COLO668 (cell line): ENCODE measurements around the gene BCDIN3D.
"Not testable (repeated sequence)": the region's sequence is repeated elsewhere in the genome, so short reads cannot be mapped to it uniquely, and the experiment has no call there.

ENCODE experiments used
- DNase-seq: peaks from one replicate; lab custom pipeline; 2025; ENCODE audit not compliant: unreplicated experiment; lab: John Stamatoyannopoulos, UW

The BCDIN3D gene, protein sequence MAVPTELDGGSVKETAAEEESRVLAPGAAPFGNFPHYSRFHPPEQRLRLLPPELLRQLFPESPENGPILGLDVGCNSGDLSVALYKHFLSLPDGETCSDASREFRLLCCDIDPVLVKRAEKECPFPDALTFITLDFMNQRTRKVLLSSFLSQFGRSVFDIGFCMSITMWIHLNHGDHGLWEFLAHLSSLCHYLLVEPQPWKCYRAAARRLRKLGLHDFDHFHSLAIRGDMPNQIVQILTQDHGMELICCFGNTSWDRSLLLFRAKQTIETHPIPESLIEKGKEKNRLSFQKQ

DNA sequence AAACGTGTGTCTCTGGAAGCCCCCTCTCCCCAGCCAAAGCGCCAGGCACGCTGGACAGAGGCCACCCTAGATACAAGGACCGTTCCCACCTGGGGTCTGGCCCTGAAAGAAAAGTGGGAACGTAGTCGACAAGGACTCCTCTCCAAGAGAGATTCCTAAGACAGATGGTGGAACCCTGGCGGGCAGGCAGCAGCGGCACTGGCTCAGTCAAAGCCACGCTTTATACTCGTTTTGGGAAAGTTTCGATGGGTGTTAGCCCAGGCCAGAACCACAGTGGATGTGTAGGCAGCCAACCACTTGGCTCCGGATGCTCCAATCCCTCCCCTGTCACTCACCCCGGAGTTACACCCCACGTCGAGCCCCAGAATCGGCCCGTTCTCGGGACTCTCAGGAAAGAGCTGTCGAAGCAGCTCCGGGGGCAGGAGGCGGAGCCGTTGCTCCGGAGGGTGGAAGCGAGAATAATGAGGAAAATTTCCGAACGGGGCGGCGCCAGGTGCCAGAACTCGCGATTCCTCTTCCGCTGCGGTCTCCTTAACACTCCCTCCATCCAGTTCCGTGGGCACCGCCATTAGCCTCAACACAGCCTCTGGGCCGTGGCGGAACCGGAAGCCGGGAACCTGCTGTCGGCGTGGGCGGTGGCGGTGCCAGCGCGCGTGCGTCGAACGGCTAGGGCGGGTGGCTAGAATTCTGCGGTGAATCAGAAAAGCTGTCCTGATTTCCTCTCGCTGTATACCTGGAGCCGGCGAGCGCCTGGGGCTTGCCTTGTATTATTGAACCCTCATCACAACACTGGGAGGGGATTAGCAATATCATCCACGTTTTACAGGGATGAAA is at the start of gene BCDIN3D:
Gene BCDIN3D, minus strand, starts transcription at position 588 of the 834 bp plus-strand sequence. Its CDS starts 19 bp downstream, at position 569.
- DNase-seq, result peak; percentile 88

DNA sequence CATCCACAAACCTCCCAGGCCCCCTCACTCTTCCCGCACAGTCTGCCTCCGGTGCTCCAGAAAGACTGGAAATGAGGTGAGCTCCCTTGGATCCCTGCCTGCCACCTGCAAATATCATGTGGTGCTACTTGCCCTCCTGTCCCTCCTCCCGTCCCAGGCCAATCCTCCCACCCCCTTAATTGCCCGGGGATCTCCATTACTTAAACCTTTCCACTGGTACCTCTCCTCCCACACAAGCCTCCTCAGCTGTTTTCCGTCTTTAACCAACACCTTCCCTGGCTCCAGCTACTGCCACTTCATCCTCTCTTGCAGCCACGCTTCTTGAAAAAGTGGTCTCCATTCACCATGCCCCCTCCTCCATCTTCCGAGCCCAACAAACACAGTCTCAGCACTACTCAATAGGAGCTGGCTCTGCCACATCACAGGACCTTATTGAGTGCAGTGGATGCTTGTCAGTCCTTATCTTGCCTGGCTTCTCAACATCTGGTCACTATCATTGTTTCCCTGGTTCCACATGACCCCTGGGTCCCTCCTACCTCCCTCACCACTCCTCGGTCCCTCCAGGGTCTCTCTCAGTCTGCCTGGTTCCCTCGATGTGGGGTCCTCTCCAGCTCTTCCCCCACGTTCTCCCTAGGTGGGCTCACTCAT is 49.3 kb upstream of the BCDIN3D start:
- DNase-seq, result no peak

DNA sequence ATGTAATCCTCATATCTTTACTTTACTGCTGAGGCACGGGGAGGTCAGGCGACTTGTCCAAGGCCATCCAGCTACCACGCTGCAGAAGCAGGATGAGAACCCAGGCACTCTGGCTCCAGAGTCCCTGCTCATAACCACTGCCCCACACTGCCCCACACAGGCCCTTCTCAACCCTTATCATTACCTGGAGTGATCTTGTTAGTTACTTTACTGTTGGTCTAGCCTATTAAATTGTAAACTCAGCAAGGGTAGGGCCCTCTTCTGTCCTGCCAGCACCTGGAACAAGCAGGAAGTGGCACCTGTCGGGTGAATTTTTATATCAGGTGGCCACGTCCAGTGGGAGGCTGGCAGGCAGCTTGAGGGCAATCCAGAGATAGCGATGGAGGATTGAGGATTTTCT is 48.6 kb upstream of the BCDIN3D start:
- DNase-seq, result no peak

DNA sequence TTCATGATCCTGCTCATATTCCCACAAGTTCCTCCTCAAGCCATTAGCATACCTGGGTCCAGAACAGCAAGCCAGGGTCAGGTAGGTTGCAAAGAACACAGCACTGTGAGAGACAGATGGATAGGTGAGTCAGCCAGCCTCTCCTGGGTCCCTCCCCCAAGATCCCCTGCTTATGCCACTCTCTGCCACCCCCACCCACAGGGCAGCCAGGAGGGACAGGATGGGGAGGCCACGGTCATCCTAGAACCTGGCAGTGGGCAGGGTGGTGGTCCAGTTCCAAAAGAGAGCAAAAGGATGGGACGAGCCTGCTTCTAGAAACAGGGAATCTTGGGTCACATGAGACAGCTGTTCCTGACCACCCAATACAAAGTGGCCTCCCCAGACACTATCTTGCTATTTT is 48.1 kb upstream of the BCDIN3D start:
- DNase-seq, result no peak

DNA sequence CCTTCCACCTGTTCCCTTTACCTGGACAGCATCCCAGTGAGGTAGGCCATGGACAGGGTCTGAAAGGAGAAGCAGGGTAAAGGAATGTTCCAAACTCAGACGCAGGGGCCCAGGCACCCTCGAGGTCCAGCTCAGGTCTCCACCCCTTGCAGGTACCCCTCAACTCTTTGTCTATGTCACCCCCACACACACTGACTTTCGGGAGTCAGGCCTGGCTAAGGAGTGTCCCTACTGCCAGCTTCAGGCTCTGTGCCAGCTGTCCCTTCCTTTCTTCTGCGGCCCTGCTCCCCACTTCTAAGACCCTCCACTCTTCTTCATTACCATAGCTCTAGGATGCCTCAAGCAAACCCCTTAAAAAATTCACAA is 47.2 kb upstream of the BCDIN3D start:
- DNase-seq, result no peak

DNA sequence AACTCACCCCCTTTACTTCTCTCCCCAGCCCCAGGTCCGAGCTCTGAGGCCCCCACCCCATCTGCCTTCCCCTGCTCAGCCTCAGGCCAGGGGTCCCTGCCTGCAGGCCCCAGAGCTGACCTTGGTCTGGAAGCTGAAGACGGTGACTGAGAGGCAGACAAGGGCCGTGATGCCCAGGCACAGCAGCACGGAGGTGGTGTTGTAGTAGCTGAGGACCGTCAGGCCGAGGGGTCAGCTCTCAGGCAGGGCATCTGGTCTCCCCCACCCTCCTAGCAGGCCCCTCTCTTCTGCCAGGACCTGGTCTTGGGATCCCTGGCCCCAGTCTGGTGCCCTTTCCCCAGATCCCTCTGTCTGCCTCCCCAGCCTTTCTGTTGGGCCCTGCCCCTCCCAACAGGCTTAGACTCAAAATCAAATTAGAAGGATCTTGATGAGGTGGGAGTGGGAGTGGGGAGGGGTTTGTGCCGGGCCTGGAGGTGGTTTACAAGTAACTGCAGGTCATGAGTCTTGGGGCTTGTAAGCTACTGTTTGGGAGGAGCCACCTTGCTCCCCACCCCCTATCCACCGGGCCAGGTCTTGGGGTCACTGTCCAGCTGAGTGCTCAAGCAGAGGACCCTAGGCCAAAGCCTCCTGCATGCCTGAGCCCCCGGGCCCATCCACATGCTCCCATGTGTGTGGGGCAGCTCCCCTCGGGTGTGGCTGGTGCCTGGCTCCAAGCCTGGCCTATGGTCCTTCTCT is 46.6 kb upstream of the BCDIN3D start:
- DNase-seq, result no peak

DNA sequence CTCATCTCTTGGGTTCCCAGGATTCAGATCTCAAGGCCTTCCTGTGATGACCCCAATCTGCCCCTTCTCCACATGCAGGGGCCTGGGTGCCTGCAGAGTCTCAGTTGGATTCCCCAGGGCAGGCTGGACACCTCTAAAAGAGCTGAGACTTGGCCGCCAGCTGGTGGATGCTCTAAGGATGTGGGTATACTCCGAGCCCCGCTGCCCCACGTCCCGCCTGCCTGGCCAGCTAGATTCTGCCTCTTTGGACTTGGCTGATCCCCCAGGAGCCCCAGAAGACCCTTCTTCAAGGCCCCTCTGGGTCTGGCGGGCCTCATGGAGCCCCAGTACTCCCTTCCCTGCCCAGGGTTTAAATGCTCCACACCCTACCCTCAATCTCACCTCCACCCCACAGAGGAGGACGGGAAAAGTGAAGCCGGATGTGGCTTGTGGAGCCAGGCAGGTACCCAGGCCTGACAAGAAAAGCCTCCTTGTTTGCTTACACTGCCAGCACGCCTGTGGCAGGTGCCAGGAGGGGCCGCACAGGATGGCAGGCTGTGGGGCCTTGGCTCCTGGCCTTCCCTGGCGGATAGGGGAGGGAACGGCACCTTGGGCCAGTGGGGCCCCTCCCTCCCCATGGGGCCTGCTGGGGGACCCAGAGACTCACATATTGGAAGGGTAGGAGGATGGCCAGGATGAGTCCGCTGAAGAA is 45.7 kb upstream of the BCDIN3D start:
- peak; percentile 66 for DNase-seq

DNA sequence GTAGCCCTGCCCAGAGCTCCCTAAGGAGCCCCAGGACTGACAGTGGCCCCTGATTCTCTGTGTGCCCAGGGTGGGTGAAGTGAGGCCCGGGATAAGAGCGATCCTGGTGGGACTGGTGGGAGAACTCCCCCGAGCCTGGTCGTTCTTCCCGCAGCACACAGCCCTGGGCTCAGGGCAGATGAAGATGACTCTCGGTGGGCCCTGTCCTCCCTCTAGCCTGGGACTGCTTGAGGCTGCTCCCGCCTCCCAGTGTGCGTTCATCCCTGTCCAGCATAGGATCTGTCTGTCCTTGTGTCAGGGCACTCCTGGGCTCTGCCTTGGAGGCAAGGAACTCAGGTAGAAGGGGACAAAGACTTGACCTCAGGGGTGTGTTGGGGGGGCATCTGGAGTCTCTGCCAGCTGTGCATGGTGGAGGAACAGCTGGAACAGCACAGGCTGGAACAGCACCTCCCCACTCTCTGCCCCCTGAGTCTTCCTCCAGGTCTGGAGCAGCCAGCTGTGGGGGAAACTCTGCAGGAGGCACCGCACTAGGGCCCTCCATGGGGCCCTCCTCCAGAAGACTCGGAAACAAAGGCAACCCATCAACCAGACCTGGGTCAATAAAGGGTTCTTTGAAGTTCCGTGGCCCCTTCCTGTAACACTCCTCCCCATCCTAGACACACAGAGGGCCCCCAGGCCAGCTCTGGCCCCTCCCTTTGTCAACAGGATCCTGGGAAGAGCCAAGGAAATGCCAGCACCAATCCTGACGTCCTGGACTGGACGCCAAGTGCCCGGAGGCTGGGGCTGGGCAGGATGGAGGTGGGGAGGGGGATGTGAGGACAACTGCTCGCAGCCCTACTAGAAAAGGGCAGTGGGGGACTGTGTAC is 44.9 kb upstream of the BCDIN3D start:
- no peak for DNase-seq

DNA sequence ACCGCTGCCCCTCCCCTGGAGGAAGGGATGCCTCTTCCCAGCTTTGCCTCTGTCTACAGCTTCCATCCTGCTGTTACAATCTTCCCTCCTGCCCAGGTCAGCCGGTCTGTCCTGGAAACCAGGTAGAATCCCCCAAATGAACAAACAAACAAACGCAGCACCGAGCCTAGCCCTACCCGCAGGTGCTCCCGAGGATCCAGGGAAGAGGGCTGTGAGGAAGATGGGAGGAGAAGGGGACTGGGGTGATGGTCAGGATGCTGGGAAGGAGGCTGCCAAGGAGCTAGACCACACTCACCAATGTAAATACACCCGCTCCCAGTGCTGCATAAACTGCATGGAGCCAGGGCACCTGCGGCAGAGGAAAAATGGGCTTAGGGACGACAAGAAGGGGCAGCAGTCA is 44.2 kb upstream of the BCDIN3D start:
- DNase-seq, result no peak

DNA sequence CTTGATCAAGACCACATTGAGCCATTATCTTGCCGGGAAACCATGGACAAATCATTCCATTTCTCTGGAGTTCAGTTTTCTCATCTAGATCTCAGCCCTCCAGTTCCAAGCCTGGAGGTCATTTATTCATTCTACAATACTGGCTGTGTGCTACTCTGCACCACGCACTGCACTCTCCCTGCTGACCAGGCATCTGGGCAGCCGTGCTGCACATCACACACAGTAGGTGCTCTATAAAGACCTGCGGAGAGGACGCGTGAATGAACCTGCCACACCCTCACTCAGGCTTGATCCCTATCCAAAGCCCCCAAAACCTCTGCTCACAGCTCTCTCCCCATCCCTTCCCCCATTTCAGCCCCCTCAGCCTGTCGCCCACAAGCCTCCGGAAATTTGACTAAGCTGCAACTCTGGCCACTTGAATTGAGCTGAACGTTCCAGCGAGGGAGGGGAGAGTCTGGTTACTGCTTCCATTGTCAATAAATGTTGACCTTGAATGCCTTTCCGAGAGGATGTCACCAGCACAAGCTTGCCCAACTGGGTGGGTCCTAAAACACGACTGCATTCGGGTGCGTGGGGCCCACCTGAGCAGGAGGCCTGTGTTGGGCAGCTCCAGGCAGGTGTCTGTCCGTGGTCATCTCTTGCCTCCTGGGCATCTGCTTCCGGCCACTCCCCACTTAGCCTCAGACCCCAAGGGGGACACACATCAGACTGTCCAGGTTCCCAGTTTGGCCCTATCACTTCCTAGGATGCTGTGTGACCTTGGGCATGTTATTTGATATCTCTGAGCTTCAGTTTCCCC is 43.0 kb upstream of the BCDIN3D start:
- no peak for DNase-seq

DNA sequence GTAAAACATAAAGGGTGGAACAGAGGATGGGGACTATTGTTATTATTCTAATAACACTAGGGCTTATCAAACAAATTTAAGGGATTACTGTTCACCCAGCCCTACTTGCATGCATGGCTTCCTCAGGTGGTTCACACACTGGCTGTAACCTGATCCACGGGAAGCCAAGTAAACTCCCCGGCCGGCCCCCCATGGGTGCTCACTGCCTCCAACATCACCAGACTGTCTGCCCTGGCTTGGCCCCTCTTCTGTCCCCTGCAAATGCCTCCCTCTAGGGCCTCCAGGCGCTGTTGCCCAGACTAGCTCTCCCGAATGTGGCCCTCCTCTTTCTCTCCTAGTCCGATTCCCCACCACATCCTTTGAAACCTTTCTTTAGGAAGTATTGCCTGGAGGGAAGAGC is 42.2 kb upstream of the BCDIN3D start:
- peak; percentile 28 for DNase-seq

DNA sequence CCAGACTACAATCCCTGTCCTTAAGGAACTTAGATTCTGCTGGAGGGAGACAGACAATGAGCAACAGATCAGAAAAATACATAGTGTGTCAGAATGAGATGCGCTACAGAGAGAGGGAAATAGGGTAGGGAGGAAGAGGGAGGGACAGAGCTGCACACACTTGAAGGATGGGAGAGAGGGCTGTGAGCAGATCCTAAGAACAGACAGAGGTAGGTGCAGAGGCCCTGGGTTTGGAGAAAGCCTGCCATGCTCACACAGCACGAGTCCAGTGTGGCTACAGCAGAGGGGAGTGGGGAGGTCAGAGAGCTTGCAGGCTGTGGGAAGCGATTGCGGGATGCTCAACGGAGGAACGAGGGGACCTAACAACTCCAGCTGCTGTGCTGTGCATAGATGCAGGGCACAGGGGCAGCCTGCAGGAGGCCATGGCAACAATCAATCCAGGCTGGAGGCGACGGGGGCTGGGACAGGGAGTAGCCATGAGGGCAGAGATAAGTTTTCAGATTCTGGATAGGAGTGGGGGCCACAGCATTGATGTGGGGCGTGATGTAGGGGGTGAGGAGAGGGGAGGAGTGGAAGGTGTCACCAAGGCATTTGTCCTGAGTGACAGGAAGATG is 40.1 kb upstream of the BCDIN3D start:
- no peak for DNase-seq

DNA sequence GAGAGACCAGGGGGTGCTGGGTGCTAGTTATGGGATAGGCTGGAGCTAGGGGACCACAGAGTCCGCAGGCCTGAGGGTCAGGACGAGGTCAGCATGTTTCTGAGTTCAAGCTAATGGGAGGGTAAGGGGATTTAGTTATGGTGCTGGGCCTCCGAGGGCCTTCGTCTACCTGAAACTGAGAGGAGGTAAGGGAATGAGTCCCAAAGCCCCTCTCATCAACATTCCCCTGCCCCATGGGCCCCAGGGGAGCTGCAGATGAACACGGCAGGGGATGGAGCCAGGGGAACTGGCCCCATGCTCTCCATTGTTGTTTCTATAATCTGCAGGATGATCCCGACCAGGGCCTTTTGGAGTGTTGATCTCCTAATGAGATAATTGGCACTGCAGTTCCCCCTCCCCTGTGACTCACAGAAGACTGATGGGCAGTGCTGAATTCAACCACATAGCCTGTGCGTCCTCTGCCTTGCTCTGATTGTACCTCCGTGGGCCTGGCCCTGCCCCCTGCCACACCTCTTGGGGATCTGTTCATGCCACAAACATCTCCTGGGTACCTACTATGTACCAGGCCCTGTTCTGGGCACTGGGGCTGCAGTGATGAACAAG is 39.4 kb upstream of the BCDIN3D start:
- DNase-seq, result no peak

DNA sequence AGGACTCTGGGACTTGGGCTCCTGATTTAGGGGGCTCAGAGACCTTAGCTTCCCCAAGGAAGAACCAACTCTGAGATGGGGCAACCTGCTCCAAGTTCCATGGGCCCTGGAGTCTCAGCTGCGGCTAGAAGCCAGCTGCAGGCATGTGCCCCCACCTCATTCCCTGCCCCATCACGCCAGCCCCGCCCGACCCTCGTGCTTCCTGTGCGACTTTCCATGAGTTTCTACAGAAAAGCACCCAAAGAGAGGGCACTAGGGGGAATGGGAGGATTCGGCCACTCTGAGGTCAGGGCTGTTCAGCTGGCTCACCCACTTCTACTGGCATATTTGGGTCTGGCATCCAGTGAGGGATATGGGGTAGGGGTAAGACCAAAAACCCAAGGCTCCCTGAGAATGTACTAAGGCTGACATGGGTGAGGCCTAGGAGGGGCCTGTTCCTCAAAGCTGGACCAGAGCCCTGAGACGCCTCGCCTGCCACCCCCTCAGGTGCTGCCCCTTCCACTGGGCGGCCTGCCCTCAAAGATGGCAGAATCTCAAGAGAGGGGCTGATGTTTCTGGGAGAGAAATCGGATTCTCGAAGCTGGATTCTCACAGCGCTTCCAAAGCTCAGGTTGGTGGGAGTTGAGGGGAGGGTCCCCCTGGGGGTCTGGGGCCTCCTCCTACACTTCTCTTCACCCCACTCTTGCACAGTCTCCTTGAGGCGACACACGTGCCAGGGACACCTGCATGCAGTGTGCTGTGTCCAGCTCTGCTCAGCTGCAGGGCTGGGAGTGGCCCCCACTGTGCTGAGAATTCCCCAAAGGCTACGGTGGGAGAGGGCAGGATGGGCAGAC is 38.7 kb upstream of the BCDIN3D start:
- DNase-seq, result no peak

DNA sequence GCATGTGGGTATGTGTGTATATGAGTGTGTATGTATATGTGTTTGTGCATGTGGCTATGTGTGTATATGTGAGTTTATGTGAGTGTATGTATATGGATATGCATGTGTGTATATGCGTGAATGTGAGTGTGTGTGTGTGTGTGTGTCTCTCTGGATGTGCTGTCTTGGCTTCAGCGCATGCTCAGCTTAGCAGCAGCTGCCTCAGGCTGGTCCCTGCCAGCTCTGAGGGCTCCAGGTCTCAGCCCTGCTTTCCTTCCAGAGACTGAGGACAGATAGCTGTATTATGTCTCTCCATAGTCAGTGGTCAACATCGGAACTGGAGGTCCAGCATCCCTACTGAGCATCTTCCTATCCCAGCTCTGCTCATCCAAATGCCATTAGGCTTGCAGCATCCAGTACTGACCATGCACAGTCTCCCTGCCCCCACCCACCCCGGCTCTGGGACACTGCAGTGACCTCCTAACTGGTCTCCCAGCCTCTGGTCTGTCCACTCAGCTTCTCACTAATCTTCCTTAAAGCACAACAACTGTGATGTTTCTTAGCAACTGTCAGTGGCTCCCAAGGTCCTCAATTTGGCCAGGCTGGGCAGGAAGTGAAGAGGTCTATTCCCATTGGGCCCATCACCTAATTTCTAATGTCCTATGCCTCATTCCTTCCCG is 38.0 kb upstream of the BCDIN3D start:
- no peak for DNase-seq

DNA sequence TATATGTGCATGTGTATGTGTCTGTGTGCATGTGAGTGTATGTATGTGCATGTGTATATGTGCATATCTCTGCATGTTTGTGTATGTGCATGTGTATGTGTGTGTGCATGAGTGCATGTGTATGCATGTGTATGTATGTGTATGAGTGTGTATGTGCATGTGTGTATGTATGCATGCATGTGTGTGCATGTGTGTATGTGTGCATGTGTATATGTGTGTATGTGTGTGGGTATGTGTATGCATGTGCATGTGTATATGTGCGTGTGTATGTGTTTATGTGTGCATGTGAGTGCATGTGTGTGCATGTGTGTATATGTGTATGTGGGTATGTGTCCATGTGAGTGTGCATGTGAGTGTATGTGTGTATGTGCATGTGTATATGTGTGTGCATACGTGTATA is 36.2 kb upstream of the BCDIN3D start:
- DNase-seq, result not testable (repeated sequence)

DNA sequence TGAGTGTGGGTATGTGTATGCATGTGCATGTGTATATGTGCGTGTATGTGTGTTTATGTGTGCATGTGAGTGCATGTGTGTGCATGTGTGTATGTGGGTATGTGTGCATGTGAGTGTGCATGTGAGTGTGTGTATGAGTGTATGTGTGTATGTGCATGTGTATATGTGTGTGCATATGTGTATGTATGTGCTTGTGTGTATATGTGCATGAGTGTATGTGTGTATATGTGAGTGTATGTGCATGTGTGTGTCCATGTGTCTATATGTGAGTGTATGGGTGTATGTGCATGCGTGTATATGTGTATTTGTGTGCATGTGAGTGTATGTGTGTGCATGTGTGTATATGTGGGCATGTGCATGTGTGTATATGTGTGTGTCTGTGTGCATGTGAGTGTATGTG is 35.1 kb upstream of the BCDIN3D start:
- DNase-seq, result no peak
